ENCODE results near the gene TMEM273.

The TMEM273 gene

GRCh38 chr10:49123981-49124950, 63.9 kb downstream of the TMEM273 start (continued):
- TF ChIP-seq, protein P1, sequence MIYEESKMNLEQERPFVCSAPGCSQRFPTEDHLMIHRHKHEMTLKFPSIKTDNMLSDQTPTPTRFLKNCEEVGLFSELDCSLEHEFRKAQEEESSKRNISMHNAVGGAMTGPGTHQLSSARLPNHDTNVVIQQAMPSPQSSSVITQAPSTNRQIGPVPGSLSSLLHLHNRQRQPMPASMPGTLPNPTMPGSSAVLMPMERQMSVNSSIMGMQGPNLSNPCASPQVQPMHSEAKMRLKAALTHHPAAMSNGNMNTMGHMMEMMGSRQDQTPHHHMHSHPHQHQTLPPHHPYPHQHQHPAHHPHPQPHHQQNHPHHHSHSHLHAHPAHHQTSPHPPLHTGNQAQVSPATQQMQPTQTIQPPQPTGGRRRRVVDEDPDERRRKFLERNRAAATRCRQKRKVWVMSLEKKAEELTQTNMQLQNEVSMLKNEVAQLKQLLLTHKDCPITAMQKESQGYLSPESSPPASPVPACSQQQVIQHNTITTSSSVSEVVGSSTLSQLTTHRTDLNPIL (CRISPR knock-in tag; IDR thresholded peaks at IDR 0.05; ENCODE audit: low read depth) = no peak
- TF ChIP-seq, protein P2, sequence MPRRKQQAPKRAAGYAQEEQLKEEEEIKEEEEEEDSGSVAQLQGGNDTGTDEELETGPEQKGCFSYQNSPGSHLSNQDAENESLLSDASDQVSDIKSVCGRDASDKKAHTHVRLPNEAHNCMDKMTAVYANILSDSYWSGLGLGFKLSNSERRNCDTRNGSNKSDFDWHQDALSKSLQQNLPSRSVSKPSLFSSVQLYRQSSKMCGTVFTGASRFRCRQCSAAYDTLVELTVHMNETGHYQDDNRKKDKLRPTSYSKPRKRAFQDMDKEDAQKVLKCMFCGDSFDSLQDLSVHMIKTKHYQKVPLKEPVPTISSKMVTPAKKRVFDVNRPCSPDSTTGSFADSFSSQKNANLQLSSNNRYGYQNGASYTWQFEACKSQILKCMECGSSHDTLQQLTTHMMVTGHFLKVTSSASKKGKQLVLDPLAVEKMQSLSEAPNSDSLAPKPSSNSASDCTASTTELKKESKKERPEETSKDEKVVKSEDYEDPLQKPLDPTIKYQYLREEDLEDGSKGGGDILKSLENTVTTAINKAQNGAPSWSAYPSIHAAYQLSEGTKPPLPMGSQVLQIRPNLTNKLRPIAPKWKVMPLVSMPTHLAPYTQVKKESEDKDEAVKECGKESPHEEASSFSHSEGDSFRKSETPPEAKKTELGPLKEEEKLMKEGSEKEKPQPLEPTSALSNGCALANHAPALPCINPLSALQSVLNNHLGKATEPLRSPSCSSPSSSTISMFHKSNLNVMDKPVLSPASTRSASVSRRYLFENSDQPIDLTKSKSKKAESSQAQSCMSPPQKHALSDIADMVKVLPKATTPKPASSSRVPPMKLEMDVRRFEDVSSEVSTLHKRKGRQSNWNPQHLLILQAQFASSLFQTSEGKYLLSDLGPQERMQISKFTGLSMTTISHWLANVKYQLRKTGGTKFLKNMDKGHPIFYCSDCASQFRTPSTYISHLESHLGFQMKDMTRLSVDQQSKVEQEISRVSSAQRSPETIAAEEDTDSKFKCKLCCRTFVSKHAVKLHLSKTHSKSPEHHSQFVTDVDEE (CRISPR knock-in tag; IDR thresholded peaks at IDR 0.05) = no peak
- TF ChIP-seq ZNF565 (CRISPR knock-in tag; conservative IDR thresholded peaks at IDR 0.05; ENCODE audit: low read depth) = no peak

DNA sequence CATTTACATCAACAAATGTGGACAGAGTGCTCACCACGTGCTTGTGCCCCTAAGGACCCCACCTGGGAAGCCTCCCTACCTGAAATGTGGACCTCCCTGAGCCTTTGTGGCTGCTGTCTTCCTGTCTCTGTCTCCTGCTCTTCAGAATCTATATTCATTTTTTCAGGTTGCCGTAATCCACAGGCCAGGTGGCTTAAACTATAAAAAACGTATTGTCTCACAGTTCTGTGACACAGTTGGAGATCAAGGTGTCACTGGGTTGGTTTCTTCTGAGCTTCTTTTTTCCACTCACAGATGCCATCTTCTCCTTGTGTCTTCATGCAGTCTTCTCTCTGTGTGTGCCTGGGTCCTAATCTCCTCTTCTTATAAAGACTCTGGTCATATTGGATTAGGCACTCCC, 67.3 kb downstream of the TMEM273 start:
- no peak for TF ChIP-seq BACH2 (CRISPR knock-in tag; IDR thresholded peaks at IDR 0.05; ENCODE audit: borderline replicate concordance)
- TF ChIP-seq, protein P3, sequence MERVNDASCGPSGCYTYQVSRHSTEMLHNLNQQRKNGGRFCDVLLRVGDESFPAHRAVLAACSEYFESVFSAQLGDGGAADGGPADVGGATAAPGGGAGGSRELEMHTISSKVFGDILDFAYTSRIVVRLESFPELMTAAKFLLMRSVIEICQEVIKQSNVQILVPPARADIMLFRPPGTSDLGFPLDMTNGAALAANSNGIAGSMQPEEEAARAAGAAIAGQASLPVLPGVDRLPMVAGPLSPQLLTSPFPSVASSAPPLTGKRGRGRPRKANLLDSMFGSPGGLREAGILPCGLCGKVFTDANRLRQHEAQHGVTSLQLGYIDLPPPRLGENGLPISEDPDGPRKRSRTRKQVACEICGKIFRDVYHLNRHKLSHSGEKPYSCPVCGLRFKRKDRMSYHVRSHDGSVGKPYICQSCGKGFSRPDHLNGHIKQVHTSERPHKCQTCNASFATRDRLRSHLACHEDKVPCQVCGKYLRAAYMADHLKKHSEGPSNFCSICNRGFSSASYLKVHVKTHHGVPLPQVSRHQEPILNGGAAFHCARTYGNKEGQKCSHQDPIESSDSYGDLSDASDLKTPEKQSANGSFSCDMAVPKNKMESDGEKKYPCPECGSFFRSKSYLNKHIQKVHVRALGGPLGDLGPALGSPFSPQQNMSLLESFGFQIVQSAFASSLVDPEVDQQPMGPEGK (CRISPR knock-in tag; IDR thresholded peaks at IDR 0.05; ENCODE audit: borderline replicate concordance) = no peak
- TF ChIP-seq ESRRG (CRISPR knock-in tag; IDR thresholded peaks at IDR 0.05) = no peak
- TF ChIP-seq ZFP3 (CRISPR knock-in tag; IDR thresholded peaks at IDR 0.05) = no peak
- TF ChIP-seq ZFP30 (CRISPR knock-in tag; IDR thresholded peaks at IDR 0.05) = no peak
- TF ChIP-seq TOX (CRISPR knock-in tag; IDR thresholded peaks at IDR 0.05; ENCODE audit: borderline replicate concordance) = no peak
- TF ChIP-seq RARB (CRISPR knock-in tag; IDR thresholded peaks at IDR 0.05) = no peak
- no peak for TF ChIP-seq GLIS3 (CRISPR knock-in tag; IDR thresholded peaks at IDR 0.05)
- TF ChIP-seq ARNTL (CRISPR knock-in tag; IDR thresholded peaks at IDR 0.05; ENCODE audit: borderline replicate concordance, low read depth) = no peak
- no peak for TF ChIP-seq ZNF8 (CRISPR knock-in tag; IDR thresholded peaks at IDR 0.05)
- TF ChIP-seq, protein P4, sequence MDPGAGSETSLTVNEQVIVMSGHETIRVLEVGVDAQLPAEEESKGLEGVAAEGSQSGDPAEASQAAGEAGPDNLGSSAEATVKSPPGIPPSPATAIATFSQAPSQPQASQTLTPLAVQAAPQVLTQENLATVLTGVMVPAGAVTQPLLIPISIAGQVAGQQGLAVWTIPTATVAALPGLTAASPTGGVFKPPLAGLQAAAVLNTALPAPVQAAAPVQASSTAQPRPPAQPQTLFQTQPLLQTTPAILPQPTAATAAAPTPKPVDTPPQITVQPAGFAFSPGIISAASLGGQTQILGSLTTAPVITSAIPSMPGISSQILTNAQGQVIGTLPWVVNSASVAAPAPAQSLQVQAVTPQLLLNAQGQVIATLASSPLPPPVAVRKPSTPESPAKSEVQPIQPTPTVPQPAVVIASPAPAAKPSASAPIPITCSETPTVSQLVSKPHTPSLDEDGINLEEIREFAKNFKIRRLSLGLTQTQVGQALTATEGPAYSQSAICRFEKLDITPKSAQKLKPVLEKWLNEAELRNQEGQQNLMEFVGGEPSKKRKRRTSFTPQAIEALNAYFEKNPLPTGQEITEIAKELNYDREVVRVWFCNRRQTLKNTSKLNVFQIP (CRISPR knock-in tag; IDR thresholded peaks at IDR 0.05; ENCODE audit: borderline replicate concordance, low read depth) = no peak
- TF ChIP-seq ZNF565 (CRISPR knock-in tag; conservative IDR thresholded peaks at IDR 0.05; ENCODE audit: low read depth) = no peak
- no peak for TF ChIP-seq SNAI2 (CRISPR knock-in tag; IDR thresholded peaks at IDR 0.05)
- TF ChIP-seq, protein P1 (CRISPR knock-in tag; IDR thresholded peaks at IDR 0.05; ENCODE audit: low read depth) = no peak
- TF ChIP-seq, protein P5, sequence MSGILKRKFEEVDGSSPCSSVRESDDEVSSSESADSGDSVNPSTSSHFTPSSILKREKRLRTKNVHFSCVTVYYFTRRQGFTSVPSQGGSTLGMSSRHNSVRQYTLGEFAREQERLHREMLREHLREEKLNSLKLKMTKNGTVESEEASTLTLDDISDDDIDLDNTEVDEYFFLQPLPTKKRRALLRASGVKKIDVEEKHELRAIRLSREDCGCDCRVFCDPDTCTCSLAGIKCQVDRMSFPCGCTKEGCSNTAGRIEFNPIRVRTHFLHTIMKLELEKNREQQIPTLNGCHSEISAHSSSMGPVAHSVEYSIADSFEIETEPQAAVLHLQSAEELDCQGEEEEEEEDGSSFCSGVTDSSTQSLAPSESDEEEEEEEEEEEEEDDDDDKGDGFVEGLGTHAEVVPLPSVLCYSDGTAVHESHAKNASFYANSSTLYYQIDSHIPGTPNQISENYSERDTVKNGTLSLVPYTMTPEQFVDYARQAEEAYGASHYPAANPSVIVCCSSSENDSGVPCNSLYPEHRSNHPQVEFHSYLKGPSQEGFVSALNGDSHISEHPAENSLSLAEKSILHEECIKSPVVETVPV (CRISPR knock-in tag; IDR thresholded peaks at IDR 0.05) = no peak
- no peak for TF ChIP-seq OSR1 (CRISPR knock-in tag; IDR thresholded peaks at IDR 0.05)
- no peak for TF ChIP-seq PPARA (CRISPR knock-in tag; IDR thresholded peaks at IDR 0.05; ENCODE audit: borderline replicate concordance)
- TF ChIP-seq ISL1 (CRISPR knock-in tag; IDR thresholded peaks at IDR 0.05) = no peak
- no peak for TF ChIP-seq TCF4 (CRISPR knock-in tag; IDR thresholded peaks at IDR 0.05; ENCODE audit: borderline replicate concordance)
- TF ChIP-seq CSDC2 (CRISPR knock-in tag; IDR thresholded peaks at IDR 0.05) = no peak

More for the DNA sequence above, 67.3 kb downstream of the TMEM273 start:
- no peak for ATAC-seq

Measured in SK-N-SH treated with all-trans-retinoic acid at 6 μM for 48 hours (cell line).